Activated CD4-positive, alpha-beta memory T cell treated with anti-CD3 and anti-CD28 coated beads, Interleukin-2, amount 10 ng/mL, durations not matched to agents 7 days and 5 days (primary cell): Measurements from ENCODE around the gene TLR9. TPM values are rescaled to one million over a fixed set of nuclear protein-coding genes. Genes with fewer than 3 reads are reported as not detected.
"Not testable (repeated sequence)": the region's sequence is repeated elsewhere in the genome, so short reads cannot be mapped to it uniquely, and the experiment has no call there.

Experiments
- CTCF ChIA-PET: fragments of 350-600 bp; sonication (Branson Sonifier 250); formaldehyde crosslinking; loops from one replicate; lab custom pipeline; 2021; ENCODE audit warnings: antibody characterized with exemption, inconsistent platforms; lab: Charles Lee
- POLR2A ChIA-PET: fragments of 350-600 bp; sonication (Branson Sonifier 250); formaldehyde crosslinking; loops from one replicate; lab custom pipeline; 2021; ENCODE audit warnings: antibody characterized with exemption; lab: Charles Lee
- DNase-seq: peaks from one replicate; pipeline ENCODE4 v3.0.0-alpha.2; 2020
- H3K27ac Mint-ChIP-seq: one replicate; pipeline ENCODE4 v1.8.0; 2021; ENCODE audit warnings: mild to moderate bottlenecking, mixed read lengths
- H3K27me3 Mint-ChIP-seq: one replicate; pipeline ENCODE4 v1.8.0; 2021; ENCODE audit warnings: mixed read lengths
- H3K36me3 Mint-ChIP-seq: one replicate; pipeline ENCODE4 v1.8.0; 2021; ENCODE audit warnings: low read depth, mixed read lengths
- H3K4me1 Mint-ChIP-seq: one replicate; pipeline ENCODE4 v1.8.0; 2021; ENCODE audit warnings: mixed read lengths
- H3K4me3 Mint-ChIP-seq: one replicate; pipeline ENCODE4 v1.8.0; 2021; ENCODE audit warnings: mild to moderate bottlenecking, mixed read lengths
- H3K9me3 Mint-ChIP-seq: one replicate; pipeline ENCODE4 v1.8.0; 2021; ENCODE audit warnings: mixed read lengths
- total RNA-seq, 2 experiments: library from RNA; stranded (reverse); gene quantifications; one replicate each; pipeline ENCODE4 v1.2.3, GENCODE V29; 2021

TLR9 gene
- total RNA-seq, 2 experiments from 2014 or later, result 0.55 to 0.83 TPM

DNA sequence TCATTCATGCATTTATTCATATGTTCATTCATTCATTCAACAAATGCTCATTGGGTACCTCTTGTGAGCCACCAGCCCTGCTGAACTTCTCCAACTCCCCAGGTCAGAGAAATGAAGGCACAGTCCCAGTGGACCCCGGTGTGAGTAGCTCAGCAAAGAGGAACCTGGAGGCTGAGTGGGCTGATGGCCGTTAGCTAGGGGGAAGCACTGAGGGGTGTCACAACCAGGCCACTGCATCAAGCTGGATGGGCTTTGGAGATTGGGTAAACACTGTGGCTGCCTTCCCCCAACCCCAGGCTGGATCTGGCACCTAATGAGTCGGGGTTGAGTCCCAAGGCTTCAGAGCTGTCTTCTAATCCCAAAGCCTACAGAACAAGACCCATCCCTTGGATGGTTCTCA, 39.6 kb downstream of the TLR9 start:
- Mint-ChIP-seq H3K4me3 (no peak overlapping the region), H3K27me3 (no peaks in the 10 kb centered on the region), H3K4me1 (peaks cover 32% of the 10 kb centered on the region), H3K9me3 (no peaks in the 10 kb centered on the region), H3K36me3 (no peaks in the 10 kb centered on the region), H3K27ac (no peak overlapping the region)
- POLR2A ChIA-PET, result interaction anchor here (1.1 kb wide), 1 partner anchor 31 kb away, joined by 3 read pairs; no protein-coding TSS in a partner anchor
- CTCF ChIA-PET, result no interaction called here
- no peak for DNase-seq

DNA sequence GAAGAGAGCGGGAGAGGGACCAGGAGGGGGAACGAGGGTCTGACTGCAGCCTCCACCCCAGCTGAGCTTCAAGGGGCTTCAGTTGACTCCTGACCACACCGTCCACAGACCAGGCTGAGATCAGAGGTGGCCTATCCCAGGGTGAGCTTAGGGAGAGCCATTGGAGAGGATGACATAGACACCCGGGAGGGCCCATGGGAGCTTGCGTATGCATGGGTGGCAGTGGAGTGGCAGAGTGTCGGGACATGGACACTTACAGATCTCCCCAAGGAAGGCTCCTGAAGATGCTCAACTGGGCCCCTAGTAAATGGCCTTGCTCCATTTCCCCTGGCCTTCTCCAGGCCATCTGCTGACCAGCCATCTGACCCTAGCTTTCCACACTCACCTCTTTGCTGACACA, 40.1 kb downstream of the TLR9 start:
- no peak overlapping the region for H3K27ac Mint-ChIP-seq
- no peaks in the 10 kb centered on the region for H3K9me3 Mint-ChIP-seq
- H3K36me3 Mint-ChIP-seq, result no peaks in the 10 kb centered on the region
- ChIA-PET POLR2A (interaction anchor here (1.1 kb wide), 1 partner anchor 31 kb away, joined by 3 read pairs; no protein-coding TSS in a partner anchor), CTCF (no interaction called here)
- peaks cover 2% of the 10 kb centered on the region for H3K27me3 Mint-ChIP-seq
- no peak overlapping the region for H3K4me3 Mint-ChIP-seq
- peaks cover 32% of the 10 kb centered on the region for H3K4me1 Mint-ChIP-seq
- DNase-seq, result no peak

DNA sequence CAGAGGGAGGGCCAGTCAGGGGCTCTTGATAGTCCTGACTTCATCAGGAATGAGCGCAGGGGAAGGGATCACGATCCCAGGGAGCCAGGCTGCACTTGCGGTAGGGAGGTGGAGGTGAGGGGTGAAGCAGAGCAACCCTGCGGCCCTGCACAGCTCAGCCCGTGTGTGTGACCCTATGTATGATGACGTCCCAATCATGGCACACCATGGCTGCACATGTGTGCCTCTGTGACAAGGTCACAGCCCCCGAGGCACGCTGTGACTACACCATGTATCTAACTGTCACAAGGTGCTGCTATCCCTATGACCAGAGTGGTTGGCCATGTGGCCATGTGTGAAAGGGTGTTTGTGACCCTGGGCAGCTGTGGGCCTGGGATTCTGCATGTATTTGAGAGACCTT, 40.8 kb downstream of the TLR9 start:
- Mint-ChIP-seq H3K4me1 (peaks cover 29% of the 10 kb centered on the region), H3K27ac (no peak overlapping the region), H3K4me3 (no peak overlapping the region), H3K27me3 (peaks cover 6% of the 10 kb centered on the region), H3K36me3 (no peaks in the 10 kb centered on the region), H3K9me3 (no peaks in the 10 kb centered on the region)
- no peak for DNase-seq
- ChIA-PET POLR2A (no interaction called here), CTCF (no interaction called here)

DNA sequence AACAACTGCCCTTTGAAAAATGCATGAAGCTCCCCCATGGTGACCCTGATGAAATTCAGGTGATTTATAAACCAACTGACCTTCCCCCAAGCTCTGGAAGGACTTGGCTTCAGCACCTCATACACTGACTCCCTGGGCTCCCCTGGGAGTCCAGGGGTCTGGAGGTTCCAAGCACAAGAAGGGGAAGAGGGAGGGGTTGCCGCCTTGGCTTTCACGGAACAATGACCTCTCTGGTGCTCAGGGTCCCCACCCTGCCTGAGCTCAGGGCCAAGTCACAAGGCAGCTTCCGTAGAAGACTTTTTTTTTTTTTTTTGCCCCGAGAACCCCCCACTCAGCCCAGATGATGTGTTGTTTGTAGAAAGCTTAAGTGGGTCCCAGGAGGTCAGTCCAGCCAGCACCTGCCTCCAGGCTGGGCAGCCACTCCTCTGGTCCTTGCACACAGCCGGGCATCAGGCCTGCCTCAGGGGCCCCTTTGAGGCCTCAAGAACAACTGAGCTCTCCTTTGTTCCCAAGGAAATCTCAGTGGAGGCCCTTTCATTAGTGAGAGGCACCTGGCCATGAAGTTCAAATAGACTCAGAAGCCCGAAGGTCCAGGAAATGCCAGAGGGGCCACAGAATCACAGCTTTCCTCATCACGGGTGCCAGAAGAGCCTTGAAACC, 41.5 kb downstream of the TLR9 start:
- H3K27ac Mint-ChIP-seq, result no peak overlapping the region
- ChIA-PET POLR2A (interaction anchor here (1.2 kb wide), 1 partner anchor 9 kb away, joined by 4 read pairs; no protein-coding TSS in a partner anchor), CTCF (interaction anchor here (1.1 kb wide), 1 partner anchor 37 kb away, joined by 3 read pairs; no protein-coding TSS in a partner anchor)
- DNase-seq, result no peak
- no peaks in the 10 kb centered on the region for H3K36me3 Mint-ChIP-seq
- H3K4me1 Mint-ChIP-seq, result peaks cover 21% of the 10 kb centered on the region
- H3K4me3 Mint-ChIP-seq, result no peak overlapping the region
- no peaks in the 10 kb centered on the region for H3K9me3 Mint-ChIP-seq
- H3K27me3 Mint-ChIP-seq, result peaks cover 6% of the 10 kb centered on the region

DNA sequence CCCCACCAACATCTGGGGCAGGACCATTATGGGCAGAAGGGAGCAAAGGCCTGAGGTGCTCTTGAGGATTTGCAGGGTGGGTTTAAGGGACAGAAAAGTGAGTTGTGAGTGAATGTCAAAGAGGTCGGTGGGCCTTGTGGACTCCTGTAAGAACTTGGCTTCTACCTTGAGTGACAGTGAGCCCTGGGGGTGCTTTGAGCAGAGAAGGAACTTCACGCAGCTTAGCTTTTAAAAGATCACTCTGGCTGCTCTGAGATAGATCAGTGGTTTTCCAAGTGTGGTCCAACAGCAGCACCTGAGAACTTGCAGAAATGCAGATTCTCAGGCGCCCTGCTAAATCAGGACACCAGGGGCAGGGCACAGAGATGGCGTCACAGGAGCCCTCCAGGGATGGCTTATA, 42.8 kb downstream of the TLR9 start:
- peaks cover 16% of the 10 kb centered on the region for H3K4me1 Mint-ChIP-seq
- H3K9me3 Mint-ChIP-seq, result no peaks in the 10 kb centered on the region
- POLR2A ChIA-PET, result interaction anchor here (1.2 to 1.9 kb wide), 2 partner anchors 10 to 19 kb away, joined by 4 to 7 read pairs; no protein-coding TSS in a partner anchor
- H3K27me3 Mint-ChIP-seq, result peaks cover 7% of the 10 kb centered on the region
- H3K4me3 Mint-ChIP-seq, result no peak overlapping the region
- no peak overlapping the region for H3K27ac Mint-ChIP-seq
- CTCF ChIA-PET, result interaction anchor here (0.6 kb wide), 1 partner anchor 20 kb away, joined by 3 read pairs; no protein-coding TSS in a partner anchor
- DNase-seq, result no peak
- H3K36me3 Mint-ChIP-seq, result no peaks in the 10 kb centered on the region

DNA sequence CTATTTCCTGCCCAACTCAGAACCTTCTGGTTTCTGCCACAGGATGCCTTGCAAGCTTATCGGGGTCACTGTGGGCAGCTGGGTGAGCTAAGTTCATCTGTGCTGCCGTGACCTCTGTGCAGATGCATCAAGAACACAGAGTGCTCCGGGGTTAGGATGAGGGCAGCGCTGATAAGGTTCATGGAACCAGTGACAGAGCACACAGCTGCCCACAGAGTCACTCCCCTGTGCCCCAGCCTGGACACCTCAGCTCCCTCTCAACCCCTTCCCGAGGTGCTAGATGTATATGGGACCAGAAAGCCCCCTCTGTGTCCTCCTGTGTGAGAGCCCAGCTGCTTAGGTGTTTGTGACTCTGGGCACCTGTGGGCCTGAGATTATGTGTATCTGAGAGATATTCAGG, 43.2 kb downstream of the TLR9 start:
- ChIA-PET POLR2A (interaction anchor here (1.4 to 1.9 kb wide), 2 partner anchors 19 to 186 kb away, joined by 3 to 7 read pairs; partner anchors contain the start of gene RPL29), CTCF (interaction anchor here (0.6 to 1.3 kb wide), 2 partner anchors 9 to 1085 kb away, joined by 3 to 4 read pairs; no protein-coding TSS in a partner anchor)
- Mint-ChIP-seq H3K27me3 (peaks cover 7% of the 10 kb centered on the region), H3K9me3 (no peaks in the 10 kb centered on the region), H3K36me3 (no peaks in the 10 kb centered on the region), H3K4me3 (no peak overlapping the region), H3K4me1 (peaks cover 16% of the 10 kb centered on the region), H3K27ac (no peak overlapping the region)
- peak; percentile 53 for DNase-seq

DNA sequence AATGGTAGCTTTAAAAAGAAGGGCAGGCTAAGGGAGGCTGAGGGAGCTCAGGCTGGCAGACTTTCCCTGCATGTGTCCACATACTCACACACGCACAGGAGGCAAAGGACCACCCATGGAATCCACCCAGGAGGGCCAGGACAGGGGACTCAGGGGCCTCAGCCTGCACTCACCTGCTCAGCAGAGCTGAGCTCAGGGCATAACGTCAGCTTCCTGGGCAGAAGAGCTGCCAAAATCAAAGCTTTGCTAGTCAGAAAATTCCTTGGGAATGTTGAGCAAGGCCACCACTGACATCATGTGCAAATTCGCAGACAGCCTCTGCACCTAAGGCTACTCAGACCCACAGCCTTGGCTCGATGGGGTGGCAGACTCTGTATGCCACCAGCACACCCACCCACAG, 43.9 kb downstream of the TLR9 start:
- no peak overlapping the region for H3K27ac Mint-ChIP-seq
- H3K9me3 Mint-ChIP-seq, result no peaks in the 10 kb centered on the region
- H3K36me3 Mint-ChIP-seq, result no peaks in the 10 kb centered on the region
- ChIA-PET POLR2A (interaction anchor here (1.4 to 1.9 kb wide), 2 partner anchors 20 to 186 kb away, joined by 3 to 7 read pairs; partner anchors contain the start of gene RPL29), CTCF (interaction anchor here (0.6 to 1.3 kb wide), 2 partner anchors 10 to 1086 kb away, joined by 3 to 4 read pairs; no protein-coding TSS in a partner anchor)
- H3K27me3 Mint-ChIP-seq, result peaks cover 7% of the 10 kb centered on the region
- peaks cover 16% of the 10 kb centered on the region for H3K4me1 Mint-ChIP-seq
- no peak for DNase-seq
- H3K4me3 Mint-ChIP-seq, result no peak overlapping the region

DNA sequence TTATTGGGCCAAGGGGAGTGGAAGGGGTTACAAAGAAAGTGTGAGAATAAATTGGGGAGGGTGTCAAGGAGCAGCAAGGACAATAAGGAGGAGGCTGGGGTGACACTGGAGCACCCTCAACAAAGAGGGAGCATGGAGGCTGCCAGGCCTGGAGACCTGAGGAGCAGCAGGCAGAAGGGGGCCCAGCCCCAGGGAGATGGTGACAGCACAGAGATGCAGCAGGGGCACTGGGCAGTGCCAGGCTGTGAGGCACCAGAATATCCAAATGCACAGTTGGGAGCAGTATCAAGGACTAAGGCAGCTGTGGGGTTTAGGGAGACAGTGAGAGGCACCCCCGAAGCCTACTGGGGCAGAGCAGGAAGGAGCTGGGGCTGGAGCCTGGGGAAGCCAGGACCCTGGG, 46.9 kb downstream of the TLR9 start:
- no peaks in the 10 kb centered on the region for H3K9me3 Mint-ChIP-seq
- ChIA-PET POLR2A (no interaction called here), CTCF (interaction anchor here (0.9 kb wide), 1 partner anchor 28 kb away, joined by 3 read pairs; no protein-coding TSS in a partner anchor)
- H3K36me3 Mint-ChIP-seq, result no peaks in the 10 kb centered on the region
- no peak overlapping the region for H3K4me3 Mint-ChIP-seq
- no peak for DNase-seq
- H3K4me1 Mint-ChIP-seq, result peaks cover 34% of the 10 kb centered on the region
- H3K27me3 Mint-ChIP-seq, result peaks cover 7% of the 10 kb centered on the region
- no peak overlapping the region for H3K27ac Mint-ChIP-seq

DNA sequence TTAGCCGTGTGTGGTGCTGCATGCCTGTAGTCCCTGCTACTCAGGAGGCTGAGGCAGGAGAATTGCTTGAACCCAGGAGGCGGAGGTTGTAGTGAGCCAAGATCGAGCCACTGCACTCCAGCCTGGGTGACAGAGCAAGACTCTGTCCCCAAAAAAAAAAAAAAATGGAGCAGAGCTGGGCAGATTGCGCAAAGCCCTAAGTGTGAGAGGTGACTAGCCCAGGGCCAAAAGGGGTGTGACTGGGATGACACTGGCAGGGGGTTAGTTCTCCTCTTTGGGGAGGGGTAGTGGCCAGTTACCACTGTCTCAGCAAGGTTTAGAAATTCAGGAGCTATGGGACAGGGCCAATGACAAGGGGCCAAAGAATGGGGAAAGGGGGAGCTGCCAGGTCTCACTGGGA, 47.3 kb downstream of the TLR9 start:
- H3K4me1 Mint-ChIP-seq, result peaks cover 37% of the 10 kb centered on the region
- H3K27me3 Mint-ChIP-seq, H3K4me3 Mint-ChIP-seq, H3K9me3 Mint-ChIP-seq, CTCF ChIA-PET, H3K36me3 Mint-ChIP-seq, DNase-seq, POLR2A ChIA-PET, H3K27ac Mint-ChIP-seq: not testable (repeated sequence)

DNA sequence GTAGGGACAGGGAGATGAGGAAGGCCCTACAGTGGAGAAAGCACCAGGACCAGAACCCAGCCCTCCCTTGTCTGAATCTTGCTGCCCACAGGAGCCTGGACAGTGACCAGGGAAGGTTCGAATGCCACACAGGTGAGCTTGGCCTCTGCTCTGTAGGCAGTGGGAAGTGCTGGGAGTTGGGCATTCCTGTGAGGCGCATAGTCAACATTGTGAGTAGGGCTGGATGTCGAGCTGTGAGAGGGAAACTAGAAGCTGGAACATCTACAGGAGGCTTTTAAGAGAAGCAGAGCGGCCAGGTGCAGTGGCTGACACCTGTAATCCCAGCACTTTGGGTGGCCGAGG, 47.8 kb downstream of the TLR9 start:
- ChIA-PET POLR2A (no interaction called here), CTCF (no interaction called here)
- H3K36me3 Mint-ChIP-seq, result no peaks in the 10 kb centered on the region
- no peak overlapping the region for H3K27ac Mint-ChIP-seq
- peaks cover 36% of the 10 kb centered on the region for H3K4me1 Mint-ChIP-seq
- H3K9me3 Mint-ChIP-seq, result no peaks in the 10 kb centered on the region
- DNase-seq, result no peak
- no peak overlapping the region for H3K4me3 Mint-ChIP-seq
- peaks cover 7% of the 10 kb centered on the region for H3K27me3 Mint-ChIP-seq

DNA sequence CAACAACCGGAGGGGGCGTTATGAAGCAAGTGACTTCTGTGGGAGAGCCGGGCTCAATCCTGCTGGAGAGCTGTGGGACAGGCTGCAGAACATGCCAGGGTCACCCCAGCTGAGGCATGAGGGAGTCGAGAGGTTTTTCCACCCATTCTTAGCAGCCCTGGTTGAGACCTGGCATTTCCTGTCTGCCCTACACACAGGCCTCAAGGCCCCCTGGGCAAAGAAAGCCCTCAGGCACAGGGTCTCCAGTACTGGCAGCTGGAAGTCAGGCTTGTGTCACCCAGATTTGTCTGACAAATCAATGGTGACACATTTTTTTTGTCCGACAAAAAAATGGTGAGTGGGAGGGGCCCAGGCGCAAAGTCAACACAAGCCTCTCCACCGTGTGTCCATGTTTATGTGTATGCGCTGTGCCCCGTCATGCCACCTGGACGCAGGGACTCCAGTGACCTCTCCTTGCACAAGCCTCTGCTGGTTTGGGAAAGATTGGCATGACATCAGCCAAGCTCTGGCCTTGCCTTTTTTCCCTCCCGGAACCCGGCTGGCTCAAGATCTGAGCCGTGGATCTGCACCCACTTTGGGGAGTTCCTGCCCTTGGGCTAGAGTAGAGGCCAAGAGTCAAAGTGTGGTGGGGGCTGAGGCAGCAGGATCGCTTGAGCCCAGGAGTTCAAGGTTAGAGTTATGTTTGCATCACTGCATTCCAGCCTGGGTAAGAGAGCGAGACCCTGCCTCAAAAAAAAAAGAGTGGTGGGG, 48.3 kb downstream of the TLR9 start:
- POLR2A ChIA-PET, result interaction anchor here (1.5 kb wide), 1 partner anchor 22 kb away, joined by 3 read pairs; no protein-coding TSS in a partner anchor

DNA sequence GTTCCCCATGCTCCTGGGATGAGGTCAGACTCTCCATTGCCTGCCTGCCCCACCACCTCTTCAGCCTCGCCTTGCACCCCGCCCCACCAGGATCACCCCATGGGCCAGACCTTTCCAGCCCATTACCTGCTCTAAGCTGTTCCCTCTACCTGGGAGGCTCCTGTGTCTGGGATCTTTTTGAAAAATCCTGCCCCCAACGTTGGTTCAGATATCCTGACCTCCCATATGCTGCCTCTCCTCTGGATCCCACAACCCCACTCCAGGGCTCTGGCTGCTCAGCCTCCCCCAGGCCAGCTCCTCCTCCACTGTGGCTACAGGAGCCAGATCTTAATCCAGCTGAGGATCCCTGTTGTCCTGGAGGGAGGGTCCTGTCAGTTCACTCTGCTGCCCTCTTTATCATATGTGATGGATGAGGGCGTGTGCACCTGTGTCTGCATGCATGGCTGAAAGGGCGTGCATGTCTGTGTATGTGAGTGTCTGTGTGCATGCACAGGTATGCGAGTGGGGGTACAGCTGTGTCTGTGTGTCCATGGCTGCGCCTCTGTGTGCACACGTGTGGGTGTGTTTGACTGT, 49.2 kb downstream of the TLR9 start:
- DNase-seq, result no peak
- no peaks in the 10 kb centered on the region for H3K9me3 Mint-ChIP-seq
- H3K4me3 Mint-ChIP-seq, result no peak overlapping the region
- peaks cover 23% of the 10 kb centered on the region for H3K4me1 Mint-ChIP-seq
- H3K27me3 Mint-ChIP-seq, result peaks cover 7% of the 10 kb centered on the region
- ChIA-PET CTCF (no interaction called here), POLR2A (interaction anchor here (1.5 kb wide), 1 partner anchor 21 kb away, joined by 3 read pairs; no protein-coding TSS in a partner anchor)
- H3K36me3 Mint-ChIP-seq, result no peaks in the 10 kb centered on the region
- H3K27ac Mint-ChIP-seq, result no peak overlapping the region

More for the DNA sequence above, 48.3 kb downstream of the TLR9 start:
- no peak for DNase-seq
- peaks cover 30% of the 10 kb centered on the region for H3K4me1 Mint-ChIP-seq
- H3K27ac Mint-ChIP-seq, result no peak overlapping the region
- no peaks in the 10 kb centered on the region for H3K36me3 Mint-ChIP-seq
- peaks cover 7% of the 10 kb centered on the region for H3K27me3 Mint-ChIP-seq
- CTCF ChIA-PET, result no interaction called here
- H3K4me3 Mint-ChIP-seq, result no peak overlapping the region
- no peaks in the 10 kb centered on the region for H3K9me3 Mint-ChIP-seq
